Peyer's patch (tissue), 4 donors: ENCODE measurements around the gene ARHGAP15. TPM values are rescaled to one million over a fixed set of nuclear protein-coding genes. Genes with fewer than 3 reads are reported as not detected.

ENCODE experiments used
- DNase-seq, 3 donors: peaks; one replicate each; pipeline ENCODE4 v3.0.0-alpha.2; 2017 to 2019
- H3K27ac ChIP-seq, 4 donors: fragments of 200-600 bp; sonication (generic); one replicate each; pipeline ENCODE4 v1.5.1; 2016 to 2019
- H3K27me3 ChIP-seq, 2 donors: fragments of 200-600 bp; sonication (generic); one replicate each; pipeline ENCODE4 v1.5.1; 2019
- H3K36me3 ChIP-seq, 3 donors: fragments of 200-600 bp; sonication (generic); one replicate each; pipeline ENCODE4 v1.5.1; 2016 to 2019
- H3K4me1 ChIP-seq, 4 donors: fragments of 200-600 bp; sonication (generic); one replicate each; pipeline ENCODE4 v1.5.1; 2016 to 2019
- H3K4me3 ChIP-seq, 4 donors: fragments of 200-600 bp; sonication (generic); 1 replicate in 3 of 4; 2 replicates in 1 of 4; pipeline ENCODE4 v1.5.1; 2016 to 2019; ENCODE audit warnings: mild to moderate bottlenecking in 1 of 4
- H3K9me3 ChIP-seq, 4 donors: fragments of 200-600 bp; sonication (generic); one replicate each; pipeline ENCODE4 v1.5.1; 2016 to 2019; ENCODE audit warnings: mild to moderate bottlenecking in 1 of 4
- CTCF ChIP-seq, 6 experiments: fragments of 450-650 bp in 4 of 6; fragments of 200-600 bp in 2 of 6; sonication (generic) in 1 of 6; IDR thresholded peaks; one replicate each; pipeline ENCODE4 v1.5.1; 2017 to 2019; ENCODE audit warnings: antibody characterized with exemption in 6 of 6, mild to moderate bottlenecking in 3 of 6, moderate library complexity in 1 of 6
- POLR2A ChIP-seq, 2 donors: fragments of 450-650 bp; IDR thresholded peaks; one replicate each; pipeline ENCODE4 v1.5.1; 2017; ENCODE audit warnings: antibody characterized with exemption in 2 of 2, mild to moderate bottlenecking in 2 of 2, moderate library complexity in 2 of 2
- total RNA-seq, 4 donors: library from RNA; depleted of rRNA; stranded (reverse); fragments of >200 nt; gene quantifications; one replicate each; pipeline ENCODE4 v1.1.0, GENCODE V29; 2016

ARHGAP15 gene
- total RNA-seq, 4 donors from 2014 or later = 6.7 to 203 (median 12.5) TPM

DNA sequence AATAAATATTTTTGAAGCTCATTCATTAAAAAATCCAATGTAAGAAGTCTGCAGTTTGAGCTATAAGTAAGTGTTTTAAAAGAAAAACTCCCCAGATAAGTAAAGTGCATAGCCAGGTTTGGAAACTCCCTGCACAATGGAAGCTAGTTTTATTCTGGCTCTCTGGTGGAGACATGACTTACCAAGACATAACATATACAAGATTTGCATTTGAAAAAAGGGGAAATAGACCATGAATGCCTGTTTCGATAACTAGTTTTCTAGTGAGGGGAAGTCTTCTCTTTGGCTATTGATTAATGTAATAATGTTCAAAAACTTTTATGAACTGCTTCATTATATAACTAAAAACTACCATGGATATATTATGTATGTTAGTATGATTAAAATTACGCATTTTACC is 435.2 kb downstream of the ARHGAP15 start:
- TF ChIP-seq POLR2A (IDR thresholded peaks at IDR 0.05) (no peak), CTCF (IDR thresholded peaks at IDR 0.05) (no peak)

DNA sequence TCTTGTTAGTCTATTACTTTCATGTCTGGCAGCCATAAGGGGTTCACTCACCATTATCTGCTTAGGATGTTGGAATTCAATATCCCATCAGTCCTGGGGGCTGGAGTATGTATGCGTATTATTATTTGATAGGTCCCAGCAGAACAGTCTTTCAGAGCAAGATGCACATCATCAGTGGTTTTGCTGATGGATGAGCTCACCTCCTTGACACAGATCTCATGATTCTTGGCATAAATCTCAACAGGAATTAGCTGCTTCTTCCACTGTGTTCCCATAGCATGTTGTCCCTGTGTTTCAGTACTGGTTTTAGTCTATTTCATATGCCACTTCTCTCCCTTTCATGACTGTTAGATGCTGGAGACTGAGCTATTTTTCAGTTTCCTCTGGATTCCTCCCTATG is 442.5 kb downstream of the ARHGAP15 start:
- H3K27me3 ChIP-seq = no peaks in the 10 kb centered on the region
- no peaks in the 10 kb centered on the region for H3K36me3 ChIP-seq
- no peak overlapping the region for H3K27ac ChIP-seq
- no peaks in the 10 kb centered on the region for H3K4me1 ChIP-seq
- no peak for DNase-seq
- no peak overlapping the region for H3K4me3 ChIP-seq
- TF ChIP-seq POLR2A (IDR thresholded peaks at IDR 0.05) (no peak), CTCF (IDR thresholded peaks at IDR 0.05) (no peak)
- no peaks in the 10 kb centered on the region for H3K9me3 ChIP-seq

More for the DNA sequence above, 435.2 kb downstream of the ARHGAP15 start:
- Histone ChIP-seq H3K27ac (no peak overlapping the region), H3K4me3 (no peak overlapping the region), H3K4me1 (no peaks in the 10 kb centered on the region), H3K9me3 (no peaks in the 10 kb centered on the region), H3K36me3 (no peaks in the 10 kb centered on the region), H3K27me3 (no peaks in the 10 kb centered on the region)
- no peak for DNase-seq

- Histone ChIP-seq H3K9me3 (no peaks in the 10 kb centered on the region), H3K4me1 (no peaks in the 10 kb centered on the region), H3K36me3 (no peaks in the 10 kb centered on the region), H3K27ac (no peak overlapping the region), H3K4me3 (no peak overlapping the region), H3K27me3 (no peaks in the 10 kb centered on the region)
- no peak for DNase-seq
- no peak for TF ChIP-seq CTCF (IDR thresholded peaks at IDR 0.05)
- TF ChIP-seq POLR2A (IDR thresholded peaks at IDR 0.05) = no peak
These were observed 443.2 kb downstream of the ARHGAP15 start for GRCh38 chr2:143572421-143572820.

- Histone ChIP-seq H3K27ac (no peak overlapping the region), H3K4me3 (no peak overlapping the region), H3K4me1 (no peaks in the 10 kb centered on the region), H3K27me3 (no peaks in the 10 kb centered on the region), H3K36me3 (no peaks in the 10 kb centered on the region), H3K9me3 (no peaks in the 10 kb centered on the region)
- TF ChIP-seq POLR2A (IDR thresholded peaks at IDR 0.05) (no peak), CTCF (IDR thresholded peaks at IDR 0.05) (no peak)
- no peak for DNase-seq
These were observed 444.9 kb downstream of the ARHGAP15 start for GRCh38 chr2:143574069-143574468.

DNA sequence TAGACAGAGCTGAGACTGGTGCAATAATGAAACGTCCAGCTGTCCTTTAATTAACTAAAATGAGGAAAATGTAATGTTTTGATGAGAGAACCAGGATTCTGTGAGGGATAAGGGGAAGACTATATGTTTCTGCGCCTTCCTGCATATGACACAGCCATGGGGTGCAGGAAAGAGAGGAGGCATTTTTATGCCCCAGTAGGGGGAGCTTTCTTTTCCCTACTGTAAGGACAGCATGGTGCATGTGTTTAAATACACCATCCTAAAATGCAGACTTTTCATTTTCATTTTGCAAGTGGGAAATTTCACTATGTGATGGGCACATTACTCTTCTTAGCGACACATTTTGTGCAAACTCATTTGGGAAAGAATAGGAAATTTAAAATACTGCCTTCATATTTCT is 446.1 kb downstream of the ARHGAP15 start:
- Histone ChIP-seq H3K4me3 (no peak overlapping the region), H3K27me3 (no peaks in the 10 kb centered on the region), H3K27ac (no peak overlapping the region), H3K9me3 (no peaks in the 10 kb centered on the region), H3K36me3 (no peaks in the 10 kb centered on the region), H3K4me1 (no peaks in the 10 kb centered on the region)
- DNase-seq = no peak
- TF ChIP-seq POLR2A (IDR thresholded peaks at IDR 0.05) (no peak), CTCF (IDR thresholded peaks at IDR 0.05) (no peak)

DNA sequence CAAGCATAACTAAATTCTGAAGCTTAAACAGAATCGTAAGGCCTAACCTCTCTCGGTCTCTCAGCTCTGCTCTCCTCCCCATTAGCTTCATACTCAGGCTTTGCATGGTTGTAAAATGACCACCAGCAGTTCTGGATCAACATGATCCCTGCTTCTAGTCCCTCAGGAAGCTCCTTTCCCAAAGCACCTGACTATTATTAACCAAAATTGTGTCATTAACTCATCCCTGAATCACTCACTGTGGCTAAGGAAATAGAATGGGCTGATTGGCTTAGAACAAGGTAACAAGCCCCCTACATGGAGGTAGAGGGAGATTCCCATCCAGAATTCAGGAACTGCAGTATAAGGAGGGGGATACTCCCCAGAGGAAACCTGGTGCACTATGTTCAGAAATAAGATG is 448.3 kb downstream of the ARHGAP15 start:
- H3K27me3 ChIP-seq = no peaks in the 10 kb centered on the region
- H3K9me3 ChIP-seq = no peaks in the 10 kb centered on the region
- no peak overlapping the region for H3K4me3 ChIP-seq
- H3K4me1 ChIP-seq = no peaks in the 10 kb centered on the region
- TF ChIP-seq POLR2A (IDR thresholded peaks at IDR 0.05) (no peak), CTCF (IDR thresholded peaks at IDR 0.05) (no peak)
- no peak overlapping the region for H3K27ac ChIP-seq
- DNase-seq = no peak
- H3K36me3 ChIP-seq = no peaks in the 10 kb centered on the region
